GM12873 (cell line): ENCODE data around the gene CNKSR2.

Experiments
- TF ChIP-seq, protein P1 (sequence below): IDR thresholded peaks from 2 replicates; pipeline ENCODE4 v1.5.1; 2012; ENCODE audit warnings: low read depth, mild to moderate bottlenecking, moderate library complexity, low read length, control low read depth; ENCODE audit not compliant: insufficient read depth; ENCODE audit errors: missing control alignments

Gene CNKSR2

DNA sequence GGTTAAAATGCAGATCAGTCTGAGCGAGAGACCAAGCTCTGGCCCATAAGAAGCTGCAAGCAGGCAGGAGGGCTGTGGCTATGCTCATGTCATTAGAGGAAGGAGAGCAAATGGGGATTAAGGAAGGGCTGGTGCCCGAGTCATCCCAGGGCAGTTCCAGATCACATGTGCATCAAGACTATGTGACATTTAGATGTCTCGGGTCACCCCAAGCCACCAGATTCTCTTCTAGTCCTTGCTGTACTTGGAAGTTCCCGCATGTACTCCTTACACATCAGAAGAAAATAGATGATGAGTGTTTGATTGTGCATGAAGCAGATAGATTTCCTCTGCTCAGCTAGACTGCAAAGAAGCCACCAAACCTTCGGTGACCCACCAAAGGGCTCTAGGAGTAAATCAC is 326.1 kb downstream of the CNKSR2 start:
- TF ChIP-seq, protein P1, sequence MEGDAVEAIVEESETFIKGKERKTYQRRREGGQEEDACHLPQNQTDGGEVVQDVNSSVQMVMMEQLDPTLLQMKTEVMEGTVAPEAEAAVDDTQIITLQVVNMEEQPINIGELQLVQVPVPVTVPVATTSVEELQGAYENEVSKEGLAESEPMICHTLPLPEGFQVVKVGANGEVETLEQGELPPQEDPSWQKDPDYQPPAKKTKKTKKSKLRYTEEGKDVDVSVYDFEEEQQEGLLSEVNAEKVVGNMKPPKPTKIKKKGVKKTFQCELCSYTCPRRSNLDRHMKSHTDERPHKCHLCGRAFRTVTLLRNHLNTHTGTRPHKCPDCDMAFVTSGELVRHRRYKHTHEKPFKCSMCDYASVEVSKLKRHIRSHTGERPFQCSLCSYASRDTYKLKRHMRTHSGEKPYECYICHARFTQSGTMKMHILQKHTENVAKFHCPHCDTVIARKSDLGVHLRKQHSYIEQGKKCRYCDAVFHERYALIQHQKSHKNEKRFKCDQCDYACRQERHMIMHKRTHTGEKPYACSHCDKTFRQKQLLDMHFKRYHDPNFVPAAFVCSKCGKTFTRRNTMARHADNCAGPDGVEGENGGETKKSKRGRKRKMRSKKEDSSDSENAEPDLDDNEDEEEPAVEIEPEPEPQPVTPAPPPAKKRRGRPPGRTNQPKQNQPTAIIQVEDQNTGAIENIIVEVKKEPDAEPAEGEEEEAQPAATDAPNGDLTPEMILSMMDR, result no peak

DNA sequence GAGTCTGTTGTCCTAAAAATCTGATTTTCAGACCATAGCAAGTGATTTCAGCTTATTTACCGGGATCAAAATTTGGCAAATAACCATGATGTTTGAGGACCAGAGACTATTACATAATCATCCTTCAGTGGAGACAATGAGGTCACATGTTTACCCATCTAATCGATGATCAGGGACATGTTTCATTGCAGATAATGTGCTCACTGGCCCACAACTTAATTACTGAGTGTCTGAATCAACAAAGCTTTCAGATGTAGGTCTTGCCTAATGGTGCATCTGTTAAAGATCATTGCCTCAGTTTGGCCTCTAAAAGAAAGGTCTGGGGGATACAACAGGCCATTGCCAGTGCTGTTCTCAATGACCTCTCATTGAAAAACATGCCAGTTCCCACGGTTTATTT is 326.7 kb downstream of the CNKSR2 start:
- TF ChIP-seq, protein P1, result no peak

DNA sequence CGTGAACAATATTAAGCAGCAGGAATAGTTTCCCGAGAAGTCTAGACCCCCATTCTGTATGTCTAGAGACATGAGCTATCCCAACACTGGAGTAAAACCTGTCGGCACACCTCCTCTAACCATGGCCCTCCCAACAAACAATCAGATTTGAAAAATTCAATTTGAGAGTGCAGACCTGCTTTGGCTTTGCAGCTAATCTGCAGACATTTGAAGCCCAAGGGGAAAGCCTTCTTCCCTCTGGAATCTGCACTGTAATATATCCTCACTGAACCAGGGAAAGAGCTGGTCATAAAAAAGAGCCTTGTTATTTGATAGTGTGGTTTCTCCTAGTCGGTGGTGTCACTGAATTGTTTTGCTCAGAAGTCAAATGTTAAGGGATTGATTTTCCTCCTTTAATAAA is 328.5 kb downstream of the CNKSR2 start:
- TF ChIP-seq, protein P1, result no peak
